Mesangial cell (primary cell): ENCODE measurements around the gene SNX7. TPM values are rescaled to one million over a fixed set of nuclear protein-coding genes. Genes with fewer than 3 reads are reported as not detected.

ENCODE experiments used
- total RNA-seq: library from RNA; depleted of rRNA; stranded (reverse); fragments of >200 nt; gene quantifications from 2 replicates; pipeline ENCODE4 v1.2.3, GENCODE V29; 2015

The SNX7 gene, protein sequence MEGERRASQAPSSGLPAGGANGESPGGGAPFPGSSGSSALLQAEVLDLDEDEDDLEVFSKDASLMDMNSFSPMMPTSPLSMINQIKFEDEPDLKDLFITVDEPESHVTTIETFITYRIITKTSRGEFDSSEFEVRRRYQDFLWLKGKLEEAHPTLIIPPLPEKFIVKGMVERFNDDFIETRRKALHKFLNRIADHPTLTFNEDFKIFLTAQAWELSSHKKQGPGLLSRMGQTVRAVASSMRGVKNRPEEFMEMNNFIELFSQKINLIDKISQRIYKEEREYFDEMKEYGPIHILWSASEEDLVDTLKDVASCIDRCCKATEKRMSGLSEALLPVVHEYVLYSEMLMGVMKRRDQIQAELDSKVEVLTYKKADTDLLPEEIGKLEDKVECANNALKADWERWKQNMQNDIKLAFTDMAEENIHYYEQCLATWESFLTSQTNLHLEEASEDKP
- 17.4 and 23.8 TPM in 2 replicates for total RNA-seq

DNA sequence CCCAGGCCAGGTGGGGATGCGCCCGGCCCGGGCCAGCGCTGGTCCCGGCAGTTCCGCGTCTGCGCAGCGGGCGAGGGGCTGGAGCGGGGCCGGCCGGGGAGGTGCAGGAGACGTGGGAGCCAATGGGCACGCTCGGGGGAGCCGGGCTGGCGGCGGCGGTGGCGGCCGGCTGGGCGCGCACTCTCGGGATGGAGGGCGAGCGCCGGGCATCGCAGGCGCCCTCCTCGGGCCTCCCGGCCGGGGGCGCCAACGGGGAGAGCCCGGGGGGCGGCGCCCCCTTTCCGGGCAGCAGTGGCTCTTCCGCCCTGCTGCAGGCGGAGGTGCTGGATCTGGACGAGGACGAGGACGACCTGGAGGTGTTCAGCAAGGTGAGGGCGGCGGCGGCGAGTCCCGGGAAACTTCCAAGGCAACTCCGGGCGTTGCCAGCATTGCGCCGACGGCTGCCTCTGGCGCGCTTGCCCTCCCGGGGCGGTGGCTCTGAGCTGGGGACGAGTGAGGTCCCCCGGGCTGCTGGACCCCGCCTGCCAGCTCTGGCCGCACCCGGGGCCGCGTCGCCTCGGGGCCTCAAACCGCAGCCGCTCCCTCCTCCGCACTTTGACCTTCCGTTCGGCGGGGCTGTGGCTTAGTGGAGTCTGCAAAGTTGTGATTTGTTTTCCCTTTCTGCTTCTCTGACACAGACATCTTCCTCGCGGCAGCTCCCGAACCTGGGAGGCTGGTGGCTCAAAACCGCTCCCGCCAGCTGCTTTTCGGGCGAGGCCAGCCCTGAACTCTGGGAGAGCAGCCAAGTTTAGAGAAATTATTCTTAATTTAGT lies at the start of gene SNX7:
Gene SNX7, plus strand, starts transcription at position 178 of the 812 bp plus-strand sequence. Its CDS starts 11 bp downstream, at position 189.

